ENCODE data around the gene ARHGAP31. TPM values are rescaled to one million over a fixed set of nuclear protein-coding genes. Genes with fewer than 3 reads are reported as not detected.
"Not testable (repeated sequence)": the region's sequence is repeated elsewhere in the genome, so short reads cannot be mapped to it uniquely, and the experiment has no call there.

ARHGAP31 gene
- total RNA-seq, 4 donors from 2014 or later = 40.5 to 46.5 (median 44.4) TPM

GRCh38 chr3:119305286-119305685 lies 11.1 kb downstream of the ARHGAP31 start:
- DNase-seq (ENCODE audit: low spot score in 2 of 2) = peak in 1 of 2 donors; percentile 0
- Histone ChIP-seq H3K4me1 (peaks cover 9 to 77% (median 46%) of the 10 kb centered on the region in 4 donors), H3K4me3 (no peak overlapping the region), H3K27me3 (no peaks in the 10 kb centered on the region), H3K9me3 (no peaks in the 10 kb centered on the region), H3K36me3 (peaks cover 0 to 7% (median 0%) of the 10 kb centered on the region in 3 donors), H3K27ac (peak overlapping the region in 2 of 4 donors; percentile 37 to 57)
- TF ChIP-seq POLR2A (IDR thresholded peaks at IDR 0.05) (no peak), EP300 (IDR thresholded peaks at IDR 0.05) (peak in 1 of 2 donors; percentile 35), CTCF (IDR thresholded peaks at IDR 0.05) (no peak)
- 43 to 50% methylated on average over 1 of the region's 1 CpG for WGBS, 2 donors

GRCh38 chr3:119306378-119306777 lies 12.2 kb downstream of the ARHGAP31 start:
- DNase-seq (ENCODE audit: low spot score in 2 of 2) = peak in 1 of 2 donors; percentile 0
- H3K4me1 ChIP-seq = peaks cover 9 to 75% (median 48%) of the 10 kb centered on the region in 4 donors
- WGBS, 2 donors = 88 to 95% methylated on average over 9 of the region's 9 CpGs
- H3K36me3 ChIP-seq, H3K4me3 ChIP-seq, H3K9me3 ChIP-seq, H3K27me3 ChIP-seq: not testable (repeated sequence)
- H3K27ac ChIP-seq = peak overlapping the region in 1 of 4 donors; percentile 37

- H3K27ac ChIP-seq = no peak overlapping the region
- no peaks in the 10 kb centered on the region for H3K27me3 ChIP-seq
- H3K4me3 ChIP-seq = no peak overlapping the region
- H3K36me3 ChIP-seq = peaks cover 0 to 7% (median 0%) of the 10 kb centered on the region in 3 donors
- no peak for DNase-seq (ENCODE audit: low spot score in 2 of 2)
- TF ChIP-seq CTCF (IDR thresholded peaks at IDR 0.05) = no peak
- no peak for TF ChIP-seq EP300 (IDR thresholded peaks at IDR 0.05)
- TF ChIP-seq POLR2A (IDR thresholded peaks at IDR 0.05) = no peak
- 94 to 100% methylated on average over 1 of the region's 1 CpG for WGBS, 2 donors
- H3K9me3 ChIP-seq = no peaks in the 10 kb centered on the region
- H3K4me1 ChIP-seq = peaks cover 6 to 55% (median 30%) of the 10 kb centered on the region in 4 donors
Observed at GRCh38 chr3:119308355-119308754, 14.2 kb downstream of the ARHGAP31 start.

GRCh38 chr3:119309591-119309990 lies 15.4 kb downstream of the ARHGAP31 start:
- 90 to 94% methylated on average over 4 of the region's 4 CpGs for WGBS, 2 donors
- TF ChIP-seq EP300 (IDR thresholded peaks at IDR 0.05) (no peak), CTCF (IDR thresholded peaks at IDR 0.05) (no peak), POLR2A (IDR thresholded peaks at IDR 0.05) (no peak)
- H3K4me3 ChIP-seq = no peak overlapping the region
- no peak for DNase-seq (ENCODE audit: low spot score in 2 of 2)
- H3K36me3 ChIP-seq = peaks cover 0 to 13% (median 0%) of the 10 kb centered on the region in 3 donors
- H3K27me3 ChIP-seq = no peaks in the 10 kb centered on the region
- peaks cover 0 to 51% (median 21%) of the 10 kb centered on the region in 4 donors for H3K4me1 ChIP-seq
- H3K27ac ChIP-seq = peak overlapping the region in 1 of 4 donors; percentile 8
- no peaks in the 10 kb centered on the region for H3K9me3 ChIP-seq

- no peak overlapping the region for H3K4me3 ChIP-seq
- H3K27ac ChIP-seq = peak overlapping the region in 2 of 4 donors; percentile 8 to 22
- peaks cover 0 to 51% (median 23%) of the 10 kb centered on the region in 4 donors for H3K4me1 ChIP-seq
- WGBS, 2 donors = 36 to 40% methylated on average over 3 of the region's 3 CpGs
- H3K36me3 ChIP-seq = peaks cover 0 to 13% (median 0%) of the 10 kb centered on the region in 3 donors
- no peaks in the 10 kb centered on the region for H3K27me3 ChIP-seq
- H3K9me3 ChIP-seq = no peaks in the 10 kb centered on the region
- peak in 1 of 2 donors; percentile 54 for TF ChIP-seq EP300 (IDR thresholded peaks at IDR 0.05)
- TF ChIP-seq POLR2A (IDR thresholded peaks at IDR 0.05) = no peak
- no peak for TF ChIP-seq CTCF (IDR thresholded peaks at IDR 0.05)
- DNase-seq (ENCODE audit: low spot score in 2 of 2) = peak; percentile 39 to 56
Observed at GRCh38 chr3:119310071-119310470, 15.9 kb downstream of the ARHGAP31 start.

All from tibial nerve (tissue), 4 donors.